ENCODE measurements around the gene SACS.
"Not testable (repeated sequence)": the region's sequence is repeated elsewhere in the genome, so short reads cannot be mapped to it uniquely, and the experiment has no call there.

SACS gene

DNA sequence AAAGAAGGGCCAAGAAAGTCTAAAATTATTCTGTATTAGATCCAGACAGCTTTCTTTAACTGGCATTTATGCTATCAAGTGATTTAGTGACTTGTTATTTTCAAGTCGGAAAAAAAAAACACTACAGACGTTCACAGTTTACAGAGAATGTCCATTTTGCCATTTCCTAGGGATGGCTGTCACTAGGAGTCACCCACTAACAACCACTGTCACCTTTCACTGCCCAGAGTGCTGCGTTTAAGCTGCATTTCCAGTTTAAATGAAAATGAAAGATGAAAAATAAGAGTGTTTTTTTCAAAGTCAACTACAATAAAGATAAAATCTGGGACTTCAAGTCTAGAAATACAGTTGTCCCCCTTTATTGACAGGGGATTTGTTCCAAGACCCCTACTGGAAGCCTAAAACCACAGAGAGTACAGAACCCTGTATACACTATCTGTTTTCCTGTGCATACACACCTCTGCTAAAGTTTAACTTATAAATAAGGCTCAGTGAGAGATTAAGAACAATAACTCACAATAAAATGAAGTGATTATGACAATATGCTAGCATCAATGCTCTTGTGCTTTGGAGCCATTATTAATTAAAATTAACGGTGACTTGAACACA is 112.5 kb downstream of the SACS start:
- no peak for DNase-seq

DNA sequence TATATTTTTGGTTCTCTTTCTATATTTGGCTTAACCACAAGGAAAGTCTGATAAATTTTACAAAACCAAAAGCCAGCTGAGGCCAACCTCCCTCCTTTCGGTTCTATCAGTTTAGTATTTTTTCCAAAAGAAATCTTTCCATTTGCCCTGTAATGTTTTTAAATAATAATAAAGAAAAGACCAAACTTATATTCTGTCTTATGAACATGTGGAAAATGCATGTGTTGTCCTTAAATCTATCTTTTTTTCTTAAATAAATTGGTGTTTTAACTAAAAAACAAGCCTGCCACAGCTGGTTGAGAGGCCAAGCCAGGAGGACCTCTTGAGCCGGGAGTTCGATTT is 113.6 kb downstream of the SACS start:
- DNase-seq: no peak

DNA sequence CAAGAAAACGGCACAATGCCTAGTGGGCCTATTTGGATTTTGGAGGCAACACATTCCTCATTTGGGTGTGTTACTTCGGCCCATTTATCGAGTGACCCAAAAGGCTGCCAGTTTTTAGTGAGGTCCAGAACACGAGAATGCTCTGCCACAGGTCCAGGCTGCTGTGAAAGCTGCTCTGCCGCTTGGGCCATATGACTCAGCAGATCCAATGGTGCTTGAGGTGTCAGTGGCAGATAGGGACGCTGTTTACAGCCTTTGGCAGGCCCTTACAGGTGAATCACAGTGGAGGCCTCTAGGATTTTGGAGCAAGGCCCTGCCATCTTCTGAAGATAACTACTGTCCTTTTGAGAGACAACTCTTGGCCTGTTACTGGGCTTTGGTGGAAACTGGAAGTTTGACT is 118.7 kb downstream of the SACS start:
- DNase-seq: not testable (repeated sequence)

DNA sequence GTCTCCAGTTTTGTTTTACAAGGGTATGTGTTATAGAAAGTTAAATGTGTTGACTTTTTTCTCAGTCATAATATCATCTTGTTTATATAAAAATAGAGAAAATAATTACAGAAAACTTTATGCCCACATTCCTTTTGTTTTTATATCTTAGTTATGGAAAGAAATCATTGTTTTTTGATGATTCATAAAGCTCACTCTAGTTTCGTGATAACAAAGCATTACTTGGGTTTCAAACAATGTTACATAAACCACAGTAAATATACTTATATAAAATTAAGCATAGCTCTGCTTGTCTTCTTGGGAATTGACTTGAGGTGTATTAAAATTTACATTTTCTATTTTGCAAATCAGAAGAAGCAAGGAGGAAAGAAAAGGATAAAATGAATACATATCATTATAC is 140.9 kb downstream of the SACS start:
- DNase-seq: no peak

DNA sequence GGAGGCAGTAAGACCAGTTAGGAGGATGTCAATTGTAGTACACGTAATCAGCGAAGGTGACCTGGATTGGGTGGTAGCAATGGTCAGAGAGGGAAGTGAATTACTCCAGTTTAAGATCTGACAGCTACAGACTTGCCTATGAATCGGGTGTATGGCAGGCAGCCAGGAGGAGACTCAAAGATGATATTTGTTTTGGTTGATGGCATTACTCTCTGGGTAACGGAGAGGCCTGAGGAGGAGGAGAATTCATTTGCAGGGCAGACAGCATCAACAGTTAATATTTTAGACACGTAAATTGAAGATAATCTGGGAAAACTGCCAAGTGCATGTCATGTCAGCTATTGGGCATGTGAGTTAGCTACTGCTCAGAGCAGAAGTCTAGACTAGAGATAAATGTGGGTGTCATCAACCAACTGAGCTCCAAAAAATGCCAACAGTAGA is 143.6 kb downstream of the SACS start:
- peak in 1 of 58 donors; percentile 70 for DNase-seq

DNA sequence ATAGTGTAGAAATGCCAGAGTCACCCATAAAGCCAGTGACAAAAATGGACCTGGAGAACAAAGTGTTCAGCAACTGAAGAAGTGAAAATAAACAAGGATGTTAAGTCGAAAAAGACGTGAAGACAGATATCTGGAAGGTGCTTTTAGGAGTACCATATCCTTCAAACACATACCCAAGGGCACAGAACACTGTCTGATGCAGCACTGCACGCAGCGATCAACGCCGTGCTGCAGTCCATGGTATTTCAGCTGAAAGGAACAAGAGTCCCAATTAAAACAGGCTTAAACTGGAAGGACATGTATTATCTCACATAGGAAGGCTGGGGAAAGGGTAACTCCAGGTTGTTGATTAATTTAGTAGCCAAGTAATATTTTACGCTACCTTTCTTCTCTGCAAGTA is 144.5 kb downstream of the SACS start:
- no peak for DNase-seq

DNA sequence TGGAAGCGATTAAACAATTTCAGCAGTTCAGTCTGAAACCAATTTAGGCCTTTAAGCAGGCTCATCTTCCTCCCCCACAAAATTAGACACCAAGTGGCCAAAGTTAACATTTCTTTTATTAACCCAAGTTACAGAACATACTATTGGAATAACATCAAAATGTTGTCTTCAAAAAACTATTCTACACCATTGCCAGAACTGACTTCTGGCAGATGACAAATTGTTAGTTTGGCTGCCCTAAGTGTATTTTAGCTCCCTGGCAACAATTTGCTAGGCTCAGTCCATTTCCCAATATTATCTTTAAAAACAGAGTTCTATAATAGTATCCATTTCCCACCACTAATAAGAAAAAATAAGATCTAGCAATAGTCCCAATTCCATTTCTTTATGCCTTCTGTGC is 144.9 kb downstream of the SACS start:
- DNase-seq: no peak

DNA sequence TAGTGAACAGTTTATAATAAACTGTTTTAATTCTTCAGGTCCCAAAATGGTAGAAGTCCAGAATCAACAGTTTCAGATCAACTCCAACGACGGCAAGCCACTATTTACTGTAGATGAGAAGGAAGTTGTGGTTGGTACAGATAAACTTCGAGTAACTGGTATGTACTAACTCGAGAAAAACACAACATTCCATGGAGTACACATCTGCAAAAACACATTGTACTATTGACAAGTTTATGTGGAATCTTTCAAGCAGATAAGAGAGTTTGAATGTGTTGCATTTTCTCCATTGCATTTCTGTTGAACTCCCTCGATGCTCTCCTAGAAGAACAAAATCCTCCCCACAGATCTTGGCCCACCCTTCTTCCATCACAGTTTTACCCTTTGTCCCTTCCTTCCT is 154.2 kb downstream of the SACS start:
- DNase-seq: no peak
